ENCODE results near the gene AP2S1.

DNA sequence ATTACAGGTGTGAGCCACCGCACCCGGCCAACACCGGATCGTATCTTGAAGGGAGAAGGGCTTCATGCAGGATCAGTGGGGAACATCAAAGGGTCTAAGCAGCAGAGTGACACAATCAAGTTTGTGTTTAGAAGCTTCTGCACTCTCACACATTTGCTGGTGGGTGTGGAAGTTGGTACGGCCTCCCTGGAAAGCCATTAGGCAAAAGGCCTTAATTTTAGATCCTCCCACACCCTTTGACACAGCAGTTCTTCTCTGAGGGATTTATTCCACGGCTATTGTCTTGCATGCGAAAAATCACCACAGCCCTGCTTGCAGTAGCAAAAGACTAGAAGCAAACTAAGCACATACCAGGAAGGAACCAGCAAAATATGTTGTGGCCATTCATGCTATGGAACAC lies 44.0 kb downstream of the AP2S1 start:
- TF ChIP-seq, protein P1, sequence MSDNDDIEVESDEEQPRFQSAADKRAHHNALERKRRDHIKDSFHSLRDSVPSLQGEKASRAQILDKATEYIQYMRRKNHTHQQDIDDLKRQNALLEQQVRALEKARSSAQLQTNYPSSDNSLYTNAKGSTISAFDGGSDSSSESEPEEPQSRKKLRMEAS (IDR thresholded peaks at IDR 0.05) = no peak
- no peak for TF ChIP-seq POLR2A (IDR thresholded peaks at IDR 0.05; ENCODE audit: control extremely low read depth in 1 of 2, low read depth in 2 of 2, low read length in 2 of 2)
- no peak for TF ChIP-seq CTCF (IDR thresholded peaks at IDR 0.05; ENCODE audit: control extremely low read depth in 1 of 3, insufficient read depth in 1 of 3, low read depth in 1 of 3, low read length in 3 of 3)
- TF ChIP-seq TCF12 (IDR thresholded peaks at IDR 0.05; ENCODE audit: low read depth, low read length) = no peak
- TF ChIP-seq RBBP5 (IDR thresholded peaks at IDR 0.05; ENCODE audit: borderline replicate concordance, low read depth, low read length) = no peak
- TF ChIP-seq E2F6 (IDR thresholded peaks at IDR 0.05) = no peak
- no peak for TF ChIP-seq POLR2AphosphoS5 (IDR thresholded peaks at IDR 0.05; ENCODE audit: low read depth, low read length)
- TF ChIP-seq EGR1 (IDR thresholded peaks at IDR 0.05; ENCODE audit: borderline replicate concordance, low read depth, low read length) = no peak
- TF ChIP-seq GABPA (IDR thresholded peaks at IDR 0.05; ENCODE audit: borderline replicate concordance, insufficient read depth, low read length) = no peak
- no peak for TF ChIP-seq EP300 (IDR thresholded peaks at IDR 0.05; ENCODE audit: borderline replicate concordance in 1 of 2, low read depth in 2 of 2, low read length in 2 of 2)

All from H1 (cell line).